Embryonic facial prominence (tissue), 1 donor: ENCODE results near the gene PCGF1.

Source experiments
- DNase-seq: peaks from one replicate; pipeline ENCODE4 v3.0.0-alpha.2; 2016; ENCODE audit errors: extremely low spot score

PCGF1 gene

GRCh38 chr2:74536166-74536950 is 28.9 kb upstream of the PCGF1 start:
- no peak for DNase-seq

- DNase-seq, result no peak
Observed at GRCh38 chr2:74535440-74535965, 28.0 kb upstream of the PCGF1 start.

GRCh38 chr2:74534411-74534810 is 26.9 kb upstream of the PCGF1 start:
- DNase-seq, result no peak

DNA sequence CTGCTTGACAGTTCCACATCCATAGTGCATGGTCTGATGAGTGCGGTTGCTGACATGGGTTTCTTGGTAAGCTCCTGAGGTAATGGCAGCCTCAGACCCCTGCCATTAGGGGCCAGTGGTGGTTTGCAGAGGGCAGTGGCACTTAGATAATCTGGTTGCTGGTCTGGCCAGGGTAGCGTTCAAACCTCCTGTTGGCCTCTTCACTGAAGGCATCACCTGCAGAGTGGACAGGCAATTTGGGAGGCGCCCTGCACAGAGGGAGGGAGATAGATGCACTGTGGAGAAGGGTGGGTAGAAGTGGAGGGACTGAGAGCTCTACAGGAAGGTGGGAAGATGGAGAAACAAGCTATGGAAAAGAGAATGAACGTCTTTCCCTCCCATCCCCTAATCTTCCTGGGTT is 26.0 kb upstream of the PCGF1 start:
- DNase-seq, result no peak

DNA sequence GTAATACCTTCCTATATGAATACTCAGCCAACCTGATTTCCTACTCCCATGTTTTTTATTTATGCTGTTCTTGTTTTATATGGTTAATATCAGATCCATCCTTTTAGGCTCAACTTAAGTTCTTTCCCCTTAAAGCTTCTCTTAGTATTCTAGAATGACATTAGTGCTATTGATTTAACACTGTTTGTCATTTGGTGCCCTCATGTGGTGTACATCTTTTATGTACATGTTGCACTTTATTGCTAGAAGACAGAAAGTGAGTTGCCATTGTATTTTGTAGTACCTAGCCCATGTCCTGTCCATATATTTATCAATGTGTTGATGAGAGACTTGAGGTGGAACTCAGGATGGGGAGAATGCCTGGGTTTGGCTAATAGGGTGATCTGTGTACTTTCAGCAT is 24.7 kb upstream of the PCGF1 start:
- DNase-seq, result no peak

DNA sequence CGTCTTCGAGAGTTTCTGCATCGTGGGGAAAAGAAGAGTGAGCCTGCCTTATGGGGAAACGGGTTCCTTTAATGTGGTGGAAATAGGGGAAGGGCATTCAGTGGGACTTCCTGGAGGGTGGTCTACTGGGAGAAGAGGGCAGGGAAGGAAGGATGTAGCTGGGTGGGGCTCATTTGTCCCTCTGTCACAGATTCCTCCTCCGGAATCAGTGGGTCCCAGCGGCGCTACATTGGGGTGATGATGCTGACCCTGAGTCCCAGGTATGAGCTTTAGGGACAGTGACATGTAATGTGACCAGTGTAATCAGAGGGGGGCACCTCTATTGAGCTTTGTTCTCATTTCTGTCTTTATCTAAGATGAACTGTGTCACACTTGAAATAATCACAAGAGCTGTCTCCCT is 24.2 kb upstream of the PCGF1 start:
- DNase-seq, result no peak

- no peak for DNase-seq
Observed at GRCh38 chr2:74530239-74531187, 23.0 kb upstream of the PCGF1 start.

- peak; percentile 87 for DNase-seq
Observed at GRCh38 chr2:74529357-74530238, 22.1 kb upstream of the PCGF1 start, which contains the start of the genes AUP1 and HTRA2. TSS of gene AUP1 (minus strand) at chr2:74529706. CDS start at chr2:74529629, 77 bp downstream. TSS of gene HTRA2 (plus strand) at chr2:74529933. CDS start at chr2:74530007, 74 bp downstream.

- DNase-seq, result no peak
Observed at GRCh38 chr2:74528600-74529356, 21.3 kb upstream of the PCGF1 start.

DNA sequence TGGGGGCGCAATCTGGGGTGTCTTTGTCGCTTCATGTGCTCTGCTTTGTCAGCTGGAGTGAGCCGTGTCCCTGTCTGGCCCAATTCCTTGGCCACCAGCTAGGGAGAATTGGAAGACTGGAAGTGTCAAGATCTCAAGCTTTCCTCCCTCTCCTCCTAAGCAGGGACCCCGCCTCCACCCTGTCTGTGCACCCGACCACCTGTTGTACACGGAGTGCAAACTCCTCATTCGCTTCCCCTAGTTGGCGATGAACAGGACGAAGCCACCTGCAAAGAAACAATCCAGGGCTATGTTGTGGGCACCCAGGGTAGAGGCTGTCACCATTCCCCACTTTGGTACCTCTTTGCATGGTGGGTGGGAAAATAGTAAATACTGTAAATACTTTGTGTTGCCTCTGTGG is 20.2 kb upstream of the PCGF1 start:
- DNase-seq, result no peak

- DNase-seq, result no peak
Observed at GRCh38 chr2:74526649-74527230, 19.2 kb upstream of the PCGF1 start.

- DNase-seq, result no peak
Observed at GRCh38 chr2:74525717-74526648, 18.5 kb upstream of the PCGF1 start, which contains the start of gene DQX1. TSS of gene DQX1 (minus strand) at chr2:74526231. CDS start at chr2:74525729, 502 bp downstream.

- DNase-seq, result no peak
Observed at GRCh38 chr2:74524955-74525716, 17.6 kb upstream of the PCGF1 start.

DNA sequence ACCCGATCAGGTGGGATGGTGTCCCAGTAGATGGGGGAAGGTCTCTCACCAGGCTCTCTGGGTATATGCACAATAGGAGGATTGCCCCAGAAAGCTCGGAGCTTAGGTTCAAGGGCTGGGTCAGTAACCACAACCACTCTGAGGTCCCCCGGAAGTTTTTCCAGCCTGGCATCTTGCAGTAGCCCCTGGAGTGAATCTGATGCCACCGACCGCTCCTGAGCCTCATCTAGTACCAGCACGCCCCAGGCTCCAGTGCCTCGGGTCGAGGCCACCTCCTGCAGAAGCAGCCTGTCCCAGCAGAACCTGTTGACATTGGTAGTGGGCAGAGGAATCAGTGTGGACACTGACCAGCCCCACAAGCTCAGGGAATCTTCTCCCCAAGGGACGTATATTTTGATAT is 16.5 kb upstream of the PCGF1 start:
- no peak for DNase-seq

- no peak for DNase-seq
Observed at GRCh38 chr2:74522516-74522915, 15.0 kb upstream of the PCGF1 start.

DNA sequence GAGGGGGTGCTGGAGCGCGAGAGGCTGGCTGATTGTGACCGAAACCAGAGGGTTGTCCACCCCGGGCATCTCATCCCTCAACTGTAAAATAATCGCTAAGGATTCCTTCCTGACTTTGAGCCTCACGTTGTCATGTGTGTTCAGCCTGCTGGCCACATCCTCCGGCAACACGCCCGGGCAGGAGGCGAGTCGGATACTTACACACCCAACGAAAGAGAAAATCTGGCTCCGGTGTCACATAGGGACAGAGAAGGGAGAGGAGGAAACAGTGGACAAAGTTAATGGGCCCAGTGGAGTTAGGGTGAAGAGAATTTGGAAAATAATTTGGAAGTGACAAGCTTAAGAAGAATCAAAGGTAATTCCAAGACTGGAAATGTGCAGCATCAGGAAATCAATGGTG is 9.2 kb upstream of the PCGF1 start:
- DNase-seq, result no peak

DNA sequence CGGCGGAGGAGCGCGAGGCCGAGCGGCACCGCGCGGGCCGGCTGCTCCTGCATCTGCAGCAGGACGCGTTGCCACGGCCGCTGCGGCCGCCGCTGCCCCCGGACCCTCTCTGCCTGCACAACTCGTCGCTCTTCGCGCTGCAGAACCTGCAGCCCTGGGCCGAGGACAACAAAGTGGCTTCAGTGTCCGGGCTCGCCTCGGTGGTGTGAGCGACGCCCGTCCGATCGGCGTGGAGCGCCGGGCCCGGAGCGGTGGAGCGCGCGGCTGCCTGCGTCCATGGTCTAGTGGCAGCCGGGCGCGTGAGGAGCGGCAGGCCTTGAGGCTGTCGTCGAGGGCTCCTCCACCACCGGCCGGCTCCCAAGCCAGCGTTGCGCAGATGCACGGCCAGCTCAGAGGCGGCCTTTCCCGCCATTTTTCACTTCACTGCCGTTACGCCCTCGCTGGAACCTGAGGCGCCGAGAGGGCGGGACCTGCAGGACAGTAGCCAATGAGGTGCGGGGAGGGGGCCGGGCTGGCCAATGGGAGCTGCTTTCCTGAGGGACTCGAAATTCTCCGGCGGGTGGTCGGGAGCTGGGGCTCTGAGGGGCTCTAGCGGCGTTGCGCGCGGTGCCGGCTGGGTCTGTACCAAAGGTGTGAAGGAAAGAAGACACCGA is 8.6 kb upstream of the PCGF1 start:
- DNase-seq, result no peak
